Measurements from ENCODE around the gene OR4F15.

The OR4F15 gene

GRCh38 chr15:101803676-101804075 lies 8.3 kb upstream of the OR4F15 start:
- no peak for DNase-seq (ENCODE audit: low read depth in 2 of 2)

DNA sequence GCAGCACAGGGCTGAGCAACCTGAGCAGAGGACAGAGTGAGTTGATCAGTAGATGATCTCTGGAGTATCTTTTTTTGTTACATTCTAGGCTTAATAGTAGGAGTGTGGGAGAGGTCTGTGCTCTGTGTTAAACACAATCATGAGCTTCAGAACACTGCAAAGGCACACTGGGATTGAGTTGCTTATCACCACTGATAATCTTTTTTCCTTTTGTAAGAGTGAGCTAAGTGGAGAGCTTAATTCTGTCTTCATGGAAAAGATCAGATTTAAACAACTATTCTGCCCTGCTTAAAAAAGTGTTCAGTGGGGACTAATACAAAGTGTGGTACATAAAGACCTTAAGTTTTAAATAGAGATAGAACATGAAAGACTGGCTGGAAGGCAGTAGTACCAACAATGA lies 7.6 kb upstream of the OR4F15 start:
- DNase-seq (ENCODE audit: low read depth in 2 of 2) = no peak

GRCh38 chr15:101804941-101805340 lies 7.1 kb upstream of the OR4F15 start:
- no peak for DNase-seq (ENCODE audit: low read depth in 2 of 2)

- DNase-seq (ENCODE audit: low read depth in 2 of 2) = no peak
These were observed 6.2 kb upstream of the OR4F15 start for GRCh38 chr15:101805605-101806345.

GRCh38 chr15:101807345-101807945 lies 4.6 kb upstream of the OR4F15 start:
- DNase-seq (ENCODE audit: low read depth in 2 of 2) = no peak

DNA sequence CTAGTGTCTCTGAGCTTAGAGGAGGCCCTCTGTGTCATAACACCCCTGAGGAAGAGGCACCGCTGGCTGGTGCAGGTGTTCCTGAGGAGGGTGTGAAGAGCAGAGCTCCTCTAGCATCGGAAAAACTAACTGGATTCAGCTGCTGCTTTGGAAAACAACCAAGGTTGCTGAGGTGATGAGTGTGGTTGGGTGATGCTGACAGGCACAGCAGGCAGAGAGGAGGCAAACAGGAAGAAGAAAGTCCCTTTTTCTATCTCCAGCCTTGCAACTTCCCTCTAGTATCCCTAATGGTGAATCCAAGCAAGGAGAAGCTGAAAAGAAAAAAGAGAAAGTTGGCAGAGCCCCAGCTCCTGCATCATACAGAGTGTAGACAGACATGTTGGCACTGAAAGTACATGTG lies 3.8 kb upstream of the OR4F15 start:
- no peak for DNase-seq (ENCODE audit: low read depth in 2 of 2)

DNA sequence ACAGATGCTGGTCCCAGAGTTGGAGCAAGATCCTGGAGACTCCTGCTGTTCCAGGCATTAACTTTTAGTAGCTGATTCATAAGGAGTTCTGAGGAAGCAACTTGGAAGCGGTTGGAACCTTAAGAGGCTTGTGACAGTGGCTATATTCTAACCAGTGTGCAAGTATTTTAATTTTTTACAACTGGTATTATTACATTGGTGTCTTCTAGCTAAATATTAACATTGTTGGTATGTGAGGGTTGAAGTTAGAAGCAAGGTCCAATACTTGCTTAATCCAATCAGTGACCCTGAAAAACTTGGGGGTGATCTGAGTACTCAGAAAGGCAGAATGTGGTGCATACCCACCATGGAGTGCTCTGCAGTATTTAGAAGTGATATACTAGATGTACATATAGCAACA lies 1.5 kb upstream of the OR4F15 start:
- no peak for DNase-seq (ENCODE audit: low read depth in 2 of 2)

GRCh38 chr15:101810876-101811275 lies 1.1 kb upstream of the OR4F15 start:
- no peak for DNase-seq (ENCODE audit: low read depth in 2 of 2)

GRCh38 chr15:101813803-101814534 lies 2.0 kb downstream of the OR4F15 start:
- DNase-seq (ENCODE audit: low read depth in 2 of 2) = no peak

DNA sequence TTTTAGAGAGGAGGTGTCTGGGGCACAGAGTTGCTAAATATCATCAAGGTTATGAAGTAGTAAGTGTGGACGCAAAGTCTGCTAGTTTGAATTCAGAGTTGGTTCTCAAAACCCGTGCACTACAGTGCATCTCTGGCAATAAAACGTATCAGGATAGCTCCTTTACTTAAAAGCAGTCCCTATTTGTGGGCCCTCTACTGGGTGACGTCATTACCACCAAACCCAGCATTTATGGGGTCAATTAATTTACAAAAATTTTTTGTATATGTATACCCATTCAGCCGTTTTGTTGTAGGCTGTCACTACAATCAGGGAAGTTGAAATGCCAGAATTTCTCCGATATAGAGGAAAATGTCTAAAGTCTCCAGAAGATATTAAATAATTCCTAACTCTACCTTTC lies 8.8 kb downstream of the OR4F15 start:
- no peak for DNase-seq (ENCODE audit: low read depth in 2 of 2)

GRCh38 chr15:101827257-101827656 lies 15.3 kb downstream of the OR4F15 start:
- no peak for DNase-seq (ENCODE audit: low read depth in 2 of 2)

- no peak for DNase-seq (ENCODE audit: low read depth in 2 of 2)
These were observed 16.8 kb downstream of the OR4F15 start for GRCh38 chr15:101828774-101829173.

DNA sequence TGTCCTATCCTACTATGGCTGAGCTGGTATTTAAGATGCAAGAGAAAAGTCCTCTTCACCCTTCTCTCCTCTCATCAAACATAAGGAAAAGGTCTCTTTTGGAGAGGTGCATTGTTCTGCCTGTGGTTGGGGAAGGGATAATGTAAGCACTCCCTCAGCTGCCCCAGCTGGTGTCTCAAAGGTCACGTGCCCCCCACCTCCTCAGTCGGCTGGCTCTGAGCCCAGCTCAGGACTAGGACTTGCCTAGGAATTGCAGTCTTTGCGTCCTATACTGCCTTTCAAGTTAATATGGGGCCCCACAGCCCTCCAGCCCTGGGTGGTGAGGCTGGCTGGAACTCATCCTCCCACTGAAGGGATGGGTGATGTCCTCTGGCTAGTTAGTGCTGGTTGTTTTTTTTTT lies 29.7 kb downstream of the OR4F15 start:
- no peak for DNase-seq (ENCODE audit: low read depth in 2 of 2)

DNA sequence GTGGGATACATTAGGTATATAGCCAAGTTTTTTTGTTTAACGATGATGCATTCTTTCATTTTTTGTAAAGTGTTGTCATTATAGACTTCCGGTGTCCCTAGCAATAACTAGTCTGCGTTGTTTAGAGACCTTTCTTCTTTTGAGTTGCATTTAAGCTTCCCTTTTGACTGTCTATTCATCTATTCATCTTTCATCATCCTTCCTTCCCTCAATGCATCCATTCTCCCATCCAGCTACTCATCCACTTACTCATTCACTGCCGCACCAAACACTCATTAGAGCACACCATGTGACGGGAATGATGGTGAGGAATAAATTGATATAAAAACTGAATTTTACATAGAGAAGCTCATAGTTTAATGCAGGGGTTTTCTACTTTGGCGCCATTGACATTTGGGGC lies 32.9 kb downstream of the OR4F15 start:
- DNase-seq (ENCODE audit: low read depth in 2 of 2) = no peak

DNA sequence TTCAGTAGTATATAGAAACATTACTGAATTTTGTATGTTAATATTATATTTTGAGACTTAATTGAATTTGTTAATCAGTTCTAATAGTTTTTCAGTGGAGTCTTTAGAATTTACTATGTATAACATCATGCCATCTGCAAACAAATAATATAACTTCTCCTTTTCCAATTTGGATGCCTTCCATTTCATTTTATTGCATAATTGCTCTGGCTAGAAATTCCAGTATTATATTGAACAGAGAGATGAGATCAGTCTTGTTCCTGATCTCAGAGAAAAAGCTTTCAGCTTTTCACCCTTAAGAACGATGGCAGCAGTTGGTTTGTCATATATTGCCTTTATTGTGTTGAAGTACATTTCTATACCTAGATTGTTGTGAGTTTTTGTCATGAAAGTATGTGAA lies 40.4 kb downstream of the OR4F15 start:
- no peak for DNase-seq (ENCODE audit: low read depth in 2 of 2)
